GM13976 (cell line): ENCODE results near the gene NHERF1.

Experiments used
- DNase-seq: peaks from one replicate; pipeline ENCODE4 v3.0.0; 2012; ENCODE audit warnings: low spot score
- CTCF ChIP-seq: IDR thresholded peaks from 2 replicates; pipeline ENCODE4 v1.5.1; 2012; ENCODE audit warnings: borderline replicate concordance, mild to moderate bottlenecking; ENCODE audit not compliant: insufficient read depth; ENCODE audit errors: extremely low read depth, missing control alignments, control extremely low read depth
- in situ Hi-C: fragments of 300-500 bp; cut with MboI; formaldehyde crosslinking; loops from one replicate; pipeline ENCODE4 v1.12.0; 2022; ENCODE audit warnings: low sequenced_read_pairs, mixed read lengths, inconsistent platforms; ENCODE audit not compliant: unreplicated experiment

NHERF1 gene

GRCh38 chr17:74797824-74798223 lies 49.4 kb downstream of the NHERF1 start:
- in situ Hi-C loops: loop anchor here (10.0 kb wide), 1 partner anchor 67 kb away; no protein-coding TSS in a partner anchor
- no peak for DNase-seq
- TF ChIP-seq CTCF: no peak

- no peak for TF ChIP-seq CTCF
- DNase-seq: no peak
- in situ Hi-C loops: loop anchor here (10.0 kb wide), 1 partner anchor 67 kb away; no protein-coding TSS in a partner anchor
These were observed 49.8 kb downstream of the NHERF1 start for GRCh38 chr17:74798239-74798707.

GRCh38 chr17:74799097-74799496 lies 50.7 kb downstream of the NHERF1 start:
- no peak for DNase-seq
- in situ Hi-C loops: loop anchor here (10.0 kb wide), 1 partner anchor 66 kb away; no protein-coding TSS in a partner anchor
- TF ChIP-seq CTCF: no peak

GRCh38 chr17:74800531-74800930 lies 52.1 kb downstream of the NHERF1 start:
- DNase-seq: no peak
- in situ Hi-C loops: no loop called here
- no peak for TF ChIP-seq CTCF

- in situ Hi-C loops: no loop called here
- no peak for DNase-seq
These were observed 53.5 kb downstream of the NHERF1 start for GRCh38 chr17:74801896-74802295.

GRCh38 chr17:74803388-74803930 lies 55.0 kb downstream of the NHERF1 start:
- in situ Hi-C loops: no loop called here
- TF ChIP-seq CTCF: no peak
- no peak for DNase-seq

More at GRCh38 chr17:74801896-74802295, 53.5 kb downstream of the NHERF1 start:
- TF ChIP-seq CTCF: no peak
